ENCODE measurements around the gene SYDE2.
A peak's percentile ranks its signal among the peaks of the same experiment; 100 is the strongest.

SYDE2 gene

DNA sequence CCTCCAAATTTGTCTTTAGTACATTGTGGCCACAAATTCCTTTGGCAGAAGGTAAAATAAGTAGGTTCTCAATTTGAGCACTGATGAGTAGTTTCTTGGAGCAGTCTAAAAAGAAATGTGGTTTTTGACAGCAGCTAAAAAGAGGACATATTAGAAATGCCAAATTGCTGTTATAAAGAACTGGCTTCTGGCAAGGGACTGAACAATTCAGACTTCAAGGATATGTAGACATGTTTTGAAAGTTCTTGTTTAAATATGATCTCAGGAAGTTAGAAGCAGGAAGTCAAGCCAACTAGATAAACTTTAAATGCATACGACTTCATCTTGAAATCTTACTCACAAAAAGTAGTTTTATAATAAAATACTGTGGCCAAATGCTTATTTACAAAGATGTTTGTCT is 39.8 kb upstream of the SYDE2 start:
- TF ChIP-seq, protein P1, sequence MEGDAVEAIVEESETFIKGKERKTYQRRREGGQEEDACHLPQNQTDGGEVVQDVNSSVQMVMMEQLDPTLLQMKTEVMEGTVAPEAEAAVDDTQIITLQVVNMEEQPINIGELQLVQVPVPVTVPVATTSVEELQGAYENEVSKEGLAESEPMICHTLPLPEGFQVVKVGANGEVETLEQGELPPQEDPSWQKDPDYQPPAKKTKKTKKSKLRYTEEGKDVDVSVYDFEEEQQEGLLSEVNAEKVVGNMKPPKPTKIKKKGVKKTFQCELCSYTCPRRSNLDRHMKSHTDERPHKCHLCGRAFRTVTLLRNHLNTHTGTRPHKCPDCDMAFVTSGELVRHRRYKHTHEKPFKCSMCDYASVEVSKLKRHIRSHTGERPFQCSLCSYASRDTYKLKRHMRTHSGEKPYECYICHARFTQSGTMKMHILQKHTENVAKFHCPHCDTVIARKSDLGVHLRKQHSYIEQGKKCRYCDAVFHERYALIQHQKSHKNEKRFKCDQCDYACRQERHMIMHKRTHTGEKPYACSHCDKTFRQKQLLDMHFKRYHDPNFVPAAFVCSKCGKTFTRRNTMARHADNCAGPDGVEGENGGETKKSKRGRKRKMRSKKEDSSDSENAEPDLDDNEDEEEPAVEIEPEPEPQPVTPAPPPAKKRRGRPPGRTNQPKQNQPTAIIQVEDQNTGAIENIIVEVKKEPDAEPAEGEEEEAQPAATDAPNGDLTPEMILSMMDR (IDR thresholded peaks at IDR 0.05; ENCODE audit: low read depth, low read length, missing control alignments) = no peak
- no peak for DNase-seq (ENCODE audit: low read depth)
- in situ Hi-C loops (cut with HindIII; ENCODE audit: low sequenced_read_pairs) = no loop called here
- H3K4me3 ChIP-seq (ENCODE audit: low read depth, low read length) = no peak overlapping the region

DNA sequence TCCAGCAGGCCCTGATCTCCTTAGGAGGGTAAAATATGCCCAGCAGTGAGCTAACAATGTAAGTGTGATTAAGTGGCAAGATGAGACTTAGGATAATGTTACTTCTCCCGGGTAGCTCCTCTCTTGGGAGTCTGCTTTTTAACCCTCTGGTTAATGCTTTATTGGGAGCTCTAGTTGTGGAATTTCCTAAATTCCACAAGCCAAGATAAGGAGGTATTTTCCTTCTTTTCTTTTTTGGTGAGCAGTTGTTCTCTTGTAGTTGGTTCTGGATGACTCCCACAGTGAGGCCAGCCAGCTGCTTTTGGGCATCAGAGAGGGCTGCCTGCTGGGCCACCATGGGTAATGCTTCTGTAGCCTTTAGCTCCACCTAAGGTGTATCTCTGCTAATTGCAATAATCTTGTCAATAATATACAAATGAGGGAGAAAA is 39.4 kb upstream of the SYDE2 start:
- TF ChIP-seq, protein P1 (IDR thresholded peaks at IDR 0.05; ENCODE audit: low read depth, low read length, missing control alignments) = peak; percentile 14
- DNase-seq (ENCODE audit: low read depth) = no peak
- in situ Hi-C loops (cut with HindIII; ENCODE audit: low sequenced_read_pairs) = no loop called here
- no peak overlapping the region for H3K4me3 ChIP-seq (ENCODE audit: low read depth, low read length)

DNA sequence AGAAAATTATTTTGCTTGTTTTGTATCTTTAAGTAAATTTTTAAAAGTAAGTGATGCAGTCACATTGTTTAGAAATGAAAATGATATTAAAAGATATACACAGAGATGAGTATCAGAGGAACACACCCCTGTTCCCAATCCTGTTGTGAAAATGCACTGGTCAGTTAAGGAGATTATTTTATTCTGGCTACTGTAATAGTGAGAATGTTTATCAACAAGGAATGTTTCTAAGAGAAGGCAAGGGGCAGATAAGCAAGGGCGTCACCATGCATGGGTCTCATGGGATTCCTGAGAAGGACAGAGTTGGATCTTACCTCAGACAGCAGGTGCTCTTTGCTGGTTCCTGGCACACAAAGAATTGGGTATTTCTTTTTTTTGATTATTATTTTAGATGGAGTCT is 36.8 kb upstream of the SYDE2 start:
- in situ Hi-C loops (cut with HindIII; ENCODE audit: low sequenced_read_pairs) = loop anchor here (5.0 kb wide), 1 partner anchor 100 kb away; no protein-coding TSS in a partner anchor
- H3K4me3 ChIP-seq (ENCODE audit: low read depth, low read length) = no peak overlapping the region
- no peak for DNase-seq (ENCODE audit: low read depth)
- TF ChIP-seq, protein P1 (IDR thresholded peaks at IDR 0.05; ENCODE audit: low read depth, low read length, missing control alignments) = no peak

DNA sequence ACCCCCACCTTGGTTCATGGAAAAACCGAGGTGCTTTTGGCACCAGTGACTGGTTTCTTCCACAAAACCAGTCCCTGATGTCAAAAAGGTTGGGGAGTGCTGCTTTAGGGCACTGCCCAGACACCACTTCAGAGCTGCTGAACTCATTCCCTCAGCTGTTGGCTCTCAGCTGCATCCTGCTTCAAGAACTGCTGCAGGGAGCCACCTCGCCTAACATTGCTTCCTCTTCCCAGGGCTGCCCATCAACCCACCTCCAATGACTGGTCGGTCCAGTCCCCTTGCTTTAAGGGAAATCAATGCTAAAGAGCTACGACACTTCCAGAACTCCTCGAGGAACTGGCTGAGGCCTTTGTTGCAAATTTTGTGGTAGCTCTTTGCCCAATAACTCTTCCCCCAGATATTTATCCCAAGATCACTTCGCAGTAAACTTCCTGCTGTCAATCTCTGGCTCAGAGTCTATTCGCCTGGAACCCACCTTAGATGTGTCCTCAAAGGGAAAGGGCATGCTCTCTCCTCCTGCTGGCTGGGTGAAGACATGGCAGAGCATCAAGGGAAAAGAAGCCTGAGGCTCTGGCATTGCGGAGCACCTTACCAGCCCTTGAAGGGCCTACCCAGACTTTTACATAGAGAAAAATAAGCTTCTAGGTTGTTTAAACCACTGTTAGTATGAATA is 29.6 kb upstream of the SYDE2 start:
- in situ Hi-C loops (cut with HindIII; ENCODE audit: low sequenced_read_pairs) = no loop called here
- DNase-seq (ENCODE audit: low read depth) = no peak
- TF ChIP-seq, protein P1 (IDR thresholded peaks at IDR 0.05; ENCODE audit: low read depth, low read length, missing control alignments) = peak; percentile 41
- no peak overlapping the region for H3K4me3 ChIP-seq (ENCODE audit: low read depth, low read length)

DNA sequence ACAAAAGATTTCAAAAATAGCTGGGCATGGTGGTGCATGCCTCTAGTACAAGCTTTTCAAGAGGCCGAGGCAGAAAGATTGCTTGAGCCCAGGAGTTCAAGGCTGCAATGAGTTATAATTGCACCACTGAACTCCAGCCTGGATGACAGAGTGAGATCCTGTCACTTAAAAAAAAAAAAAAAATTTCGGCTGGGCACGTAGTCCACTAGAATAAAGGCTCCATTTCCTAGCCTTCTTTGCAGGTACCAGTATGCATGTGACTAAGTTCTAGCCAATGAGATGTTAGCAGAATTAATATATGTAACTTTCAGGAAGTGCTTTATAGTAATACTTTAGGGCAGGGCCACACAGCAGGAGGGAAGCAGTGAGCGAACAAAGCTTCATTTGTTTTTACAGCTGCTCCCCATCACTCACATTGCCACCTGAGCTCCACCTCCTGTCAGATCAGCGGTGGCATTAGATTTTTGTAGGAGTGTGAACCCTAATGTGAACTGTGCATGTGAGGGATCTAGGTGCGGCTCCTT is 28.8 kb upstream of the SYDE2 start:
- TF ChIP-seq, protein P1 (IDR thresholded peaks at IDR 0.05; ENCODE audit: low read depth, low read length, missing control alignments) = no peak
- H3K4me3 ChIP-seq (ENCODE audit: low read depth, low read length) = no peak overlapping the region
- in situ Hi-C loops (cut with HindIII; ENCODE audit: low sequenced_read_pairs) = no loop called here
- no peak for DNase-seq (ENCODE audit: low read depth)

DNA sequence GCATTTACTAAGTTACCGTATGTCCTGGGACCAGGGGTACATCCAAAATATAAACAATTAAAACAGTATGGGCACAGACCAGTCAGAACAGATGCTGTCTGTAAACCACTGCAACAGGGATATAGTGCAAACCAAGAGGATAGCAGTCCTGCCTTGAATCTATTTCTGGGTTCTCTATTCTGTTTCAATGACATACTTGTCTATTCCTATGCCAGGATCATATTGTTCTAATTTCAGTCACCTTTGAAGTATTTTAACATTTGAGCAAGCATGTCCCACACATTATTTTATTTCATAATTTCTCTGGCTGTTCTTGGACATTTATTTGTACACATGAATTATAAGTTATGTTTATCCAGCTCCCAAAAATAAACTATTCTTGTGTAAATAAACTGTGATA is 28.2 kb upstream of the SYDE2 start:
- TF ChIP-seq, protein P1 (IDR thresholded peaks at IDR 0.05; ENCODE audit: low read depth, low read length, missing control alignments) = no peak
- no peak overlapping the region for H3K4me3 ChIP-seq (ENCODE audit: low read depth, low read length)
- in situ Hi-C loops (cut with HindIII; ENCODE audit: low sequenced_read_pairs) = no loop called here
- DNase-seq (ENCODE audit: low read depth) = no peak

Data from astrocyte of the cerebellum (primary cell).